Right renal cortex interstitium (tissue), 3 donors: Measurements from ENCODE around the gene IGSF6. TPM values are rescaled to one million over a fixed set of nuclear protein-coding genes. Genes with fewer than 3 reads are reported as not detected.
"Not testable (repeated sequence)": the region's sequence is repeated elsewhere in the genome, so short reads cannot be mapped to it uniquely, and the experiment has no call there.

Experiments
- DNase-seq, 3 donors: peaks; one replicate each; pipeline ENCODE4 v3.0.0-alpha.2; 2013; ENCODE audit warnings: low read depth in 3 of 3, low spot score in 2 of 3
- polyA plus RNA-seq, 3 donors: library from polyadenylated mRNA; unstranded; fragments of 120-200 nt; gene quantifications; one replicate each; pipeline ENCODE4 v1.2.1, GENCODE V29; 2013; ENCODE audit not compliant: insufficient read length in 3 of 3

The IGSF6 gene
- polyA plus RNA-seq, 3 donors: 2.5 to 2.8 (median 2.7) TPM

GRCh38 chr16:21608639-21609328, 43.6 kb downstream of the IGSF6 start:
- no peak for DNase-seq

- DNase-seq: not testable (repeated sequence)
Measured at GRCh38 chr16:21605848-21606247, 46.6 kb downstream of the IGSF6 start.

- no peak for DNase-seq
Measured at GRCh38 chr16:21603928-21604327, 48.5 kb downstream of the IGSF6 start.

DNA sequence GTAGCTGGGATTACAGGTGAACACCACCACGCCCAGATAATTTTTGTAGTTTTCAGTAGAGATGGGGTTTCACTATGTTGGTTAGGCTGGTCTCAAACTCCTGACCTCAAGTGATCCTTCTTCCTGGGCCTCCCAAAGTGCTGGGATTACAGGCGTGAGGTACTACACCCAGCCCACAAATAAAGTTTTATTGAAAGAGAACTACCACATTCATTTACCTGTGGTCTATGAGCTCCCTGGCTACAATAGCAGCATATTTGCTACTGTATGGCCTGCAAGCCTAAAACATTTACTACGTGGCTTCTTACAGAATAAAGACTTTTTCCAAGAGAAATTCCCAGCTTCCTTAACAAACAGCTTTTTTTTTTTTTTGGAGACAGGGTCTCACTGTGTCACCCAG, 49.6 kb downstream of the IGSF6 start:
- no peak for DNase-seq

DNA sequence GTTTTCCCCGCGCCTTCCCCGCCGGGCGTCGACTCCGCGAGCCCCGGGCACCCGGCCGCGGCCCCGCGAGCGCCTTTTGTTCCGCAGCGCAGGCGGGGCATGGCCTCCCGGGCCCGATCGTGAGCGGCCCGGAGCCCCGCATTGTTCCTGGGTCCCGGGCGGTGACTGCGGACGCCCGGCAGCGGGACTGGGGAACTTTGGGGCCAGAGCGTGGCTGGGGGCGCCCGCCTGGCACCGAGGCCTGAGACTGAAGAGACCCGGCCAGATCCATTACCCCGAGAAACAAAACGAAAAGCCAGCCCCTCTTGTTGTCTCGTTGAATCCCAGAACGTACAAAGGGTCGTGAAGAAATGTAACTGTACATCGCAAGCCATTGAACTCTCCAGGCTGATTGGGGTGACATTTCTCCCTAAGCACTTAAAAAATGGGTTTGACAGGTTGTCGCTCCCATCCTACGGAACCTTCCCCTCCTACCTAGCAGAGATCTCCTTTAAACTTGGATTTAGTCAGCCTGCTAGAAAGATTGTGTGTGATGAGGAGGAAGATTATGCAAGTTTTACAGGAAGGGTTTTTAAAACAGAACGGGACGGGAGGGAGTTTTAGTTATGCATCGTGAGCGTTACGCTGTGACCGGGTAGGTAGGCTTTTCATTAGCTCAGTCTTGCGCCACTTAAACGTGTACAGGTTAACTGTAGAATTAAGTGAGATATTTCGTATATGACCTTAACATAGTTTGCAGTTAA, 52.2 kb downstream of the IGSF6 start:
- peak in 1 of 3 donors; percentile 40 for DNase-seq

DNA sequence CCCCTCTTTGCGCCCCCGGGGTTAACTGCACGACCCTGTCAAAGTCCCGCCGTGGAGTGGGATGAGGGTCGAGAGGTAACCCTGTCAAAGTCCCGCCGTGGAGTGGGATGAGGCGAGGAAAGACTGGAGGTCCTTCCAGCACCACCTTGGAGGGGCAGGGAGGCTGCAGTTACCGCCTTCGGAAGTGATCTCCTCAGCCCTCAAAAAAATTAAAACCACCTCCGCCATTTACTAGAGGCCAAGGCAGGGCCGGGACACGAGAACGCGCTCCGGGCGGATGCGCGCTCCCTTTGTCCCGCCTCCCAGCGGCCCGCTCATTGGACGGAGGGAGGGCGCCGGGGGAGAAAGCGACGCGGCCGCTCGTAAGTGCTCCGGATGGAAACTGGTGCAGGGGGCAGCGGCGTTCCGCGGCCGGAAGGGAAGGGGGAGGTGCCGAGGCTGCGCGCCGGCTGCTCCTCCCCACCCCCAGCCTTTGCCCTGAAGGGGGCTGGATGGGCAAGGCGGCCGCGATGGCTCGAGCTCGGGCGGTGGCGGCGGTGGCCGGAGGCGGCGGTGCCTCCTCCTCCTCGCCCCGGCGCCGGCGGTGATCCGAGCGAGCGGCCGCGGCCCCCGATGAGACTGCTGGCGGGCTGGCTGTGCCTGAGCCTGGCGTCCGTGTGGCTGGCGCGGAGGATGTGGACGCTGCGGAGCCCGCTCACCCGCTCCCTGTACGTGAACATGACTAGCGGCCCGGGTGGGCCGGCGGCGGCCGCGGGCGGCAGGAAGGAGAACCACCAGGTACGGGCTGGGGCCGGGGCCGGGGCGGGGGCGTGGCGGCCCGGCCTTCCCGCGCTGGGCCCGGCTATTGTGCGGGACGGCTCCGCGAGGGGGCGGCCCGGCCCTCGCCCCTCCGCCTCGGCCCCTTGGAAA, 53.0 kb downstream of the IGSF6 start, which contains the start of gene METTL9:
TSS of gene METTL9 (plus strand) at position 456 of the 909 bp plus-strand sequence. CDS start at position 613, 157 bp downstream.
- DNase-seq: peak; percentile 77 to 91 (median 88)

DNA sequence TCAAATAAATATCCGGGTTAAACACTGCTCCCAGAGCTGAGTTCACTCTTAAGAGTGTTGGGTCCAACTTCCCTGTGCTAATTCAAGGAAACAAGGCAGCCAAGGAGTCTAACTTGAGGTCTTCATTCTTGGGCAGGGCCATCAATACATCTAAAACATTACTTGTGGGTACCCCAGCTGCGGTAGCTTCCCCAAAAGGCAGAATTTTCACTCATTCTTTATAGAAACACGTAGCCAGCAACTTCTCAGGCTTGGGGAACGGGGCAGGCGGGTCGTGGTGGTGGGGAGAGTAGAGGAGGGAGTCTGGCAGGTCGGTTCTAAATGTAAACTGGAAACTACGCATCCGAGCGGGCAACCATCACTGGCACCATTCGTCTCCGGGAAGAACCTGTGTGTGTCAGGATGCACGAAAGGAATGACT, 53.7 kb downstream of the IGSF6 start:
- no peak for DNase-seq

GRCh38 chr16:21598206-21598605, 54.2 kb downstream of the IGSF6 start:
- DNase-seq: no peak

- DNase-seq: no peak
Measured at GRCh38 chr16:21597561-21598030, 54.8 kb downstream of the IGSF6 start.

DNA sequence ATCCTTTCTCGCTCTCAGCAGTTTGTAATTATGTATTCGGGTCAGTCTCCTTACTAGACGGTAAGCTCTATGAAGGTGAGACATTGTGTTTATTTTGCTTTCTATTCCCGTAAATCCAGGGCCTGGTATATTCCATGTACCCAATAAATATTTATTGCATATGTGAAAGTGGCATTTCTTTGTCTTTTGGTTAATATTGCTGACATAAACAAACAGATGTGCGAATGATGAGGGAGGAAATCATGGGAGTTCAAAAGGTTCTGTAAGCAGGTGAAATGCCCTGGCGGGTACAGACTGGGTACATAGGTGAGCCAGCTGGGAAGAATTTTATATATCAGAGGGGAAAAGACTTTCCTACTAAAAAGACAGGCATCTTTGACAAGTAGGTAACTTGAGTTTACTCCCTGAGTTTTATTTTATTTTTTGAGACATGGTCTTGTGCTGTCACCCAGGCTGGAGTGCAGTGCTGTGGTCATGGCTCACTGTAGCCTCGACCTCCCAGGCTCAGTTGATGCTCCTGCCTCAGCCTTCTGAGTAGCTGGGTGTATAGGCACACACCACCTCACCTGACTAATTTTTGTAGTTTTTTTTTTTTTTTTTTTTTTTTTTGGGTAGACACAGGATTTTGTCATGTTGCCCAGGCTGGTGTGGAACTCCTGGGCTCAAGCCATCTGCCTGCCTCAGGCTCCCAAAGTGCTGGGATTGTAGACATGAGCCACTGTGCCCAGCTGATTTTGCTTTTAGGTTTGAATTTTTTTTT, 58.7 kb downstream of the IGSF6 start:
- DNase-seq: no peak

GRCh38 chr16:21592191-21592590, 60.2 kb downstream of the IGSF6 start:
- DNase-seq: no peak

DNA sequence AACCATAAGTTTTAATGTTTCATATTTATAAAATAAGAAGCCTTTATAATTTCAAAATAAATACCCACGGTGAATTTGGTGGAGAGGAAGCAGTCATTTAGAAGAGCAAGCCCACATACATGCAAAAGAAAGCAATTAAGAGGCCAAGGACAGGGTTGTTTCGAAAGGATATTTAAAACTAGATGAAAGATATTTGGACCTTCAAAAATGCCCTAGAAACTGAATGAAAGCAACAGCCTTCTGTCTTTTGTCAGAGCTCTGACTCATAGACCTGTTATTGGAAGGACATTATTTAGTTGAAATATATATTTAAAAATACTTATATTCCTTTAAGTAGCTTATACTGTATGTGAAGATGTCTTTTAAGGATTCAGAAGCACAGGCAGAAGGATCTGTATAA, 61.6 kb downstream of the IGSF6 start:
- DNase-seq: no peak

GRCh38 chr16:21590287-21590686, 62.1 kb downstream of the IGSF6 start:
- DNase-seq: no peak

DNA sequence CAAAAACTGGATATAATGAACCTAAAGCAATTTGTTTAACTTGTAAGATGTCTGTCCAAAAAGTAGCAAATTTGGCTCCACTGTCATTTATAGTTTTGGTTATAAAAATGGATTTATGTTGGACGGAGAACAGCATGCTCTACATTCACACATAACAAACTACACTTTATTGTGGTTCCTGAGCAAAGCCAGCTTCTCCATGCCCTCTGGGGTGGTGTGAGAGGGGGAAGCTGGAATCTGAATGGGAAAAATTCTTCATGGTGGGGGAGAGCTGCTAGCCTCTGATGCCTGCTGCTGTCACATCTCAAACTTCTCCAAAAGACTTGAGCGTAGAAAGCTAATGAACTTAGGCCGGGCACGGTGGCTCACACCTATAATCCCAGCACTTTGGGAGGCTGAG, 62.9 kb downstream of the IGSF6 start:
- no peak for DNase-seq

Other genes starting within 250 kb of the IGSF6 start
- 100 to 1,000 TPM; 256 to 286 (median 268) TPM for gene METTL9, start 53.0 kb downstream of the IGSF6 start, polyA plus RNA-seq
- gene OTOA, start 11.4 kb upstream of the IGSF6 start, polyA plus RNA-seq: under 1 TPM; 0.08 to 0.14 (median 0.12) TPM
- gene NPIPB4, start 205.1 kb upstream of the IGSF6 start, polyA plus RNA-seq: 10 to 100 TPM; 33.9 to 45.6 (median 43.1) TPM